Measurements from ENCODE around the gene MORN3. TPM values are rescaled to one million over a fixed set of nuclear protein-coding genes. Genes with fewer than 3 reads are reported as not detected.

Gene MORN3
- total RNA-seq, 2 donors from 2014 or later = 1.4 to 1.6 TPM

- Histone ChIP-seq H3K4me1 (ENCODE audit: control insufficient read depth, insufficient read depth, low read length) (peaks cover 19% of the 10 kb centered on the region), H3K27me3 (ENCODE audit: control insufficient read depth, insufficient read depth, low read length, poor library complexity, severe bottlenecking) (no peaks in the 10 kb centered on the region), H3K9me3 (ENCODE audit: control insufficient read depth, low read length) (no peaks in the 10 kb centered on the region), H3K4me3 (ENCODE audit: low read length) (peak overlapping the region; percentile 91), H3K27ac (ENCODE audit: low read depth, low read length) (no peak overlapping the region), H3K9ac (ENCODE audit: extremely low read depth, low read length, poor library complexity, severe bottlenecking) (peak overlapping the region; percentile 77), H3K36me3 (ENCODE audit: control insufficient read depth, insufficient read depth, low read length) (no peaks in the 10 kb centered on the region)
- peaks cover 49% of the 10 kb centered on the region for H3K4me1 Mint-ChIP-seq
- WGBS, 2 experiments (ENCODE audit: insufficient coverage in 1 of 2, insufficient read length in 1 of 2) = 57 to 100% methylated on average over 1 to 8 of the region's 8 CpGs
- H3K4me3 Mint-ChIP-seq = peak overlapping the region; percentile 89
- no peaks in the 10 kb centered on the region for H3K9me3 Mint-ChIP-seq
- no peaks in the 10 kb centered on the region for H3K27me3 Mint-ChIP-seq (ENCODE audit: insufficient read depth)
- TF ChIP-seq CTCF (conservative IDR thresholded peaks at IDR 0.05) = no peak
- H3K36me3 Mint-ChIP-seq (ENCODE audit: low read depth) = peaks cover 19% of the 10 kb centered on the region
- no peak for DNase-seq
- peak overlapping the region; percentile 92 for H3K27ac Mint-ChIP-seq
Observed at GRCh38 chr12:121628037-121628436, 41.4 kb downstream of the MORN3 start.

GRCh38 chr12:121626853-121627640 is 42.4 kb downstream of the MORN3 start:
- H3K27me3 ChIP-seq (ENCODE audit: control insufficient read depth, insufficient read depth, low read length, poor library complexity, severe bottlenecking) = no peaks in the 10 kb centered on the region
- H3K27ac Mint-ChIP-seq = peak overlapping the region; percentile 92
- H3K4me3 ChIP-seq (ENCODE audit: low read length) = peak overlapping the region; percentile 91
- no peaks in the 10 kb centered on the region for H3K36me3 ChIP-seq (ENCODE audit: control insufficient read depth, insufficient read depth, low read length)
- peaks cover 18% of the 10 kb centered on the region for H3K36me3 Mint-ChIP-seq (ENCODE audit: low read depth)
- H3K4me1 Mint-ChIP-seq = peaks cover 39% of the 10 kb centered on the region
- TF ChIP-seq CTCF (conservative IDR thresholded peaks at IDR 0.05) = no peak
- H3K27ac ChIP-seq (ENCODE audit: low read depth, low read length) = peak overlapping the region; percentile 41
- H3K27me3 Mint-ChIP-seq (ENCODE audit: insufficient read depth) = no peaks in the 10 kb centered on the region
- H3K4me1 ChIP-seq (ENCODE audit: control insufficient read depth, insufficient read depth, low read length) = peaks cover 9% of the 10 kb centered on the region
- H3K9me3 Mint-ChIP-seq = no peaks in the 10 kb centered on the region
- WGBS, 2 experiments (ENCODE audit: insufficient coverage in 1 of 2, insufficient read length in 1 of 2) = 0 to 1% methylated on average over 18 to 53 of the region's 53 CpGs
- H3K4me3 Mint-ChIP-seq = peak overlapping the region; percentile 89
- DNase-seq = peak; percentile 92
- H3K9ac ChIP-seq (ENCODE audit: extremely low read depth, low read length, poor library complexity, severe bottlenecking) = peak overlapping the region; percentile 77
- no peaks in the 10 kb centered on the region for H3K9me3 ChIP-seq (ENCODE audit: control insufficient read depth, low read length)

GRCh38 chr12:121626087-121626852 is 43.2 kb downstream of the MORN3 start, which contains the start of gene ORAI1:
TSS of gene ORAI1 (plus strand) at chr12:121626530.
- Histone ChIP-seq H3K27ac (ENCODE audit: low read depth, low read length) (peak within 1 kb of the TSS; percentile 58), H3K27me3 (ENCODE audit: control insufficient read depth, insufficient read depth, low read length, poor library complexity, severe bottlenecking) (no peaks in the 10 kb centered on the region), H3K4me1 (ENCODE audit: control insufficient read depth, insufficient read depth, low read length) (peaks cover 7% of the 10 kb centered on the region), H3K9ac (ENCODE audit: extremely low read depth, low read length, poor library complexity, severe bottlenecking) (peak within 1 kb of the TSS; percentile 77), H3K4me3 (ENCODE audit: low read length) (peak within 1 kb of the TSS; percentile 91), H3K9me3 (ENCODE audit: control insufficient read depth, low read length) (no peaks in the 10 kb centered on the region), H3K36me3 (ENCODE audit: control insufficient read depth, insufficient read depth, low read length) (no peaks in the 10 kb centered on the region)
- no peaks in the 10 kb centered on the region for H3K27me3 Mint-ChIP-seq (ENCODE audit: insufficient read depth)
- 0 to 2% methylated on average over 37 to 92 of the region's 92 CpGs for WGBS, 2 experiments (ENCODE audit: insufficient coverage in 1 of 2, insufficient read length in 1 of 2)
- TF ChIP-seq CTCF (conservative IDR thresholded peaks at IDR 0.05) = no peak
- peaks cover 35% of the 10 kb centered on the region for H3K4me1 Mint-ChIP-seq
- peak; percentile 100 for DNase-seq
- peaks cover 16% of the 10 kb centered on the region for H3K36me3 Mint-ChIP-seq (ENCODE audit: low read depth)
- no peaks in the 10 kb centered on the region for H3K9me3 Mint-ChIP-seq
- H3K27ac Mint-ChIP-seq = peak within 1 kb of the TSS; percentile 92
- peak within 1 kb of the TSS; percentile 89 for H3K4me3 Mint-ChIP-seq
